ENCODE data around the gene TMEM181.

DNA sequence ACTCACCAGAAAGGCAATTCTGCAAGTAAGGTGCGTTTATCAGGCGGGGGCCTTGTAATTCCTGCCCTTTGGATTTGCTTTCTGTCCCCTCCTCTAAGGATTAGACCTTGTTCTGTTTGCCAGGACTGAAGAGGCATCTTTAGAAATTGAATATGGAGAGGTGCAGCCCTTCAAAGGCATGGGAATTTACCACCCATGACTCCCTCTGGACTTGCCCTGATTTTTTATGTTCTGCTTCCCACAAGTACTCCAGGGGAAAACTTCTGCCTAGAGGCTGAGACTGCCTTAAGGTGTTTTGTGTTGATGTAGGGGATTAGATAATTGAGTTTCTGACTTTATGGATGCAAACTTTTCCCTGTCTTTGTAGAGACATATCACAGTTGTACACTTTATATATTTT lies 120.1 kb downstream of the TMEM181 start:
- TF ChIP-seq, protein P1, sequence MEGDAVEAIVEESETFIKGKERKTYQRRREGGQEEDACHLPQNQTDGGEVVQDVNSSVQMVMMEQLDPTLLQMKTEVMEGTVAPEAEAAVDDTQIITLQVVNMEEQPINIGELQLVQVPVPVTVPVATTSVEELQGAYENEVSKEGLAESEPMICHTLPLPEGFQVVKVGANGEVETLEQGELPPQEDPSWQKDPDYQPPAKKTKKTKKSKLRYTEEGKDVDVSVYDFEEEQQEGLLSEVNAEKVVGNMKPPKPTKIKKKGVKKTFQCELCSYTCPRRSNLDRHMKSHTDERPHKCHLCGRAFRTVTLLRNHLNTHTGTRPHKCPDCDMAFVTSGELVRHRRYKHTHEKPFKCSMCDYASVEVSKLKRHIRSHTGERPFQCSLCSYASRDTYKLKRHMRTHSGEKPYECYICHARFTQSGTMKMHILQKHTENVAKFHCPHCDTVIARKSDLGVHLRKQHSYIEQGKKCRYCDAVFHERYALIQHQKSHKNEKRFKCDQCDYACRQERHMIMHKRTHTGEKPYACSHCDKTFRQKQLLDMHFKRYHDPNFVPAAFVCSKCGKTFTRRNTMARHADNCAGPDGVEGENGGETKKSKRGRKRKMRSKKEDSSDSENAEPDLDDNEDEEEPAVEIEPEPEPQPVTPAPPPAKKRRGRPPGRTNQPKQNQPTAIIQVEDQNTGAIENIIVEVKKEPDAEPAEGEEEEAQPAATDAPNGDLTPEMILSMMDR (conservative IDR thresholded peaks at IDR 0.05 in 1 of 2, IDR thresholded peaks at IDR 0.05 in 1 of 2; ENCODE audit: extremely low read depth in 1 of 2, insufficient read depth in 1 of 2, low read depth in 1 of 2, low read length in 2 of 2), result no peak
- no peak for TF ChIP-seq EZH2 (IDR thresholded peaks at IDR 0.05; ENCODE audit: borderline replicate concordance, low read length)

All from mammary epithelial cell (primary cell).